HTR-8/SVneo (cell line): Measurements from ENCODE around the gene DAPK1.

Source experiments
- DNase-seq: peaks from one replicate; pipeline ENCODE4 v3.0.0; 2011; ENCODE audit warnings: low spot score, mixed read lengths; ENCODE audit not compliant: insufficient read length
- FAIRE-seq: peaks from 2 replicates; lab custom pipeline; 2011; peaks lifted over from hg19 to GRCh38; lab: Jason Lieb, UNC

Gene DAPK1

DNA sequence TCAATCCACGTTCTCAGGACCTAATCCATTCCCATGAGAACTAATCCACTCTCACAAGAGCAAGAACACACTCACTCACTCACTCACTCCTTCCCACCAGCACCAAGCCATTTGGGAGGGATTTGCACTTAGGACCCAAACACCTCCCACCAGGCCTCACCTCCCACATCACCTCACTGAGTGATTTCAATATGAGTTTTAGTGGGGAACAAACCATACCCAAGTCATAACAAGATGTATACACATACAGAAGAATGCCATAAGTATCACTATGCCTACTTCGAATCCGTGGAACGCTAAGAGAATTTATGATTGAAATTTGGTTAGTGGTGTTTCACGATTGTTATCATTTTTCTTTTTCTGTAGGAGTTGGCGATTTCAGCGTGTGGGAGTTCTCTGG is 199.0 kb downstream of the DAPK1 start:
- FAIRE-seq (no peak), DNase-seq (no peak)

DNA sequence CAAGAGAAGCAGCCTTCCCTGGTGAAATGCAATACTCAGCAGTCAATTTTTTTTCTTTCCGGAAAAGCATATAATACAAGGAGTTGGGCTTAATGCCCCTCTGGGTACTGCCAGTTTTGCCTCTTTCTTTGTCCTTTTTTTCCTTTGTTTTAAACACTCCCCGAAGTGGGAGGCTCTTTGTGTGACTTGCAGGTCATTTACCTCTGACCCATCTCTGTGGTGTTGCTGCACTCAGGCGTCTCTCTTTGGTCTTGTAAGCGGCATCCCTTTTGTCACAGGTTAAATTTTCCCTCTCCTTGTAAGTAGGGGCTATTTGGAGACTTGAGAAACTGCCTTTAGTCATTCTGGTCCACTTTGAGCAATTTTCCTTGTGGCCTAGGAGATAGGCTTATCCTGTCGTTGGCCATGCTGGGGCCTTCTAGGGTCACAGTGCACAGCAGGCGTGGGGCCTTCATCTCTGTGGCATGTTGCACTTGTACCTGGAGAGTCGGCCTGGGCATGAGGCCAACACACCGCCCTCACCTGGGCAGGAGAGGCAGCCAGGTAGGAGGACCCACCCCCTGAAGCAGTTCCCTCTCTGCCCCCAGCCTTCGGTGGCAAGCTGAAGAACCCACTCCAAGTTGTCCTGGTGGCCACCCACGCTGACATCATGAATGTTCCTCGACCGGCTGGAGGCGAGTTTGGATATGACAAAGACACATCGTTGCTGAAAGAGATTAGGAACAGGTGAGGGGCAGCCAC is 200.6 kb downstream of the DAPK1 start:
- FAIRE-seq (no peak), DNase-seq (no peak)

DNA sequence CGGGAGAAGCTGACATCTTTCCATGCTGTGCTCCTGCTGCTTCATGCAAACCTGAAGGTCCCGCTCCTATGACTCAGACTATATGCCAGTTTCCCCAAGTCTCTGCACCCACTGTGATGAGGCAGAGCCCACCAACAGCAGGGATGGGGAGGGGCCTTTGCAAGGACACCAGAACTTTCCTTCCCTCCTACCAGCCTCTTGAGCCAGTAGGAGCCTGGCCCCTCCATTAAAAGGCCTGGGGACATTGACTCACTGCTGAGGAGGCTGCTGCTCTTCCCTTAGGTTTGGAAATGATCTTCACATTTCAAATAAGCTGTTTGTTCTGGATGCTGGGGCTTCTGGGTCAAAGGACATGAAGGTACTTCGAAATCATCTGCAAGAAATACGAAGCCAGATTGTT is 202.2 kb downstream of the DAPK1 start:
- FAIRE-seq = no peak
- DNase-seq = no peak

DNA sequence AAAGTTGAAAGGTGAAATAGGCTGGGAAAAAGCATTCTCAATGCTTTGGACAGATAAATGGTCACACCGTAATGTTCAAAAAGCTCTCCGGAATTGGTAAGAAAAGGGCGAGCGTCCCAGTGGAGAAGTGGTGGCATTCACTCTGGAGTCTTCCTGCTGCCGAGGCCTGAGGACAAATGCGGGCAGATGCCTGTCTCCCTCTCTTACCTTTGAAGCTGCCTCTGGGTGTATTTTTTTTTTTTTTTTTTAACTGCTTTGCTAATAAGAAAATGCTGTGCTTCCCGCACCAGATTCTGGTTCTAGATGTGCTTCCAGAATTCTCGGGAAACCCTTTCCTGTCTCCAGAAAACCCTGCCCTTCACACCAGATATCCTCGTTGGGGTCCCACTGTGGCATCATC is 203.8 kb downstream of the DAPK1 start:
- FAIRE-seq (no peak), DNase-seq (no peak)

DNA sequence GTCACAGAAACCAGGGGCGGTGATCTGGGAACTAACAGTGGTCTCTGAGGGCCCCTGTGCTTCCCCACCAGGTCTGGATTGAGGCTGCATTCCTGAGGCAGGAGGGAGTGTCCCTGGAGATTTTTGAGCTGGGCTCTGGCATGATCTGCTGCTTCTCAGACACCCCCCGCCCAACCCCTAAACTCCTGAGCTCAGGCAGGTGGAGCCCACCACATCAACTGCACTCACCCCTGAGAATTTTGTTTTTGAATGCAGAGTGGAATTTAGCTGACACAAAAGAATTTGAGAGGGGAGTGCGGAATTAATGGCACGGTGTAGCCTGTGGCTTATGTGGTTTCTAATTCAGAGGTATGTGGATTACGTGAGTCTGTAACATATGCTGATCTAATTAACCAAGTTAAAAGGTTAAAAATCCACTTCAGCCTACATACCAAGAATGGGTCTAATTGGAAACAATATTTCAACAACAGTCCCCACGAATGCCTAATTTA is 204.3 kb downstream of the DAPK1 start:
- DNase-seq = no peak
- no peak for FAIRE-seq

DNA sequence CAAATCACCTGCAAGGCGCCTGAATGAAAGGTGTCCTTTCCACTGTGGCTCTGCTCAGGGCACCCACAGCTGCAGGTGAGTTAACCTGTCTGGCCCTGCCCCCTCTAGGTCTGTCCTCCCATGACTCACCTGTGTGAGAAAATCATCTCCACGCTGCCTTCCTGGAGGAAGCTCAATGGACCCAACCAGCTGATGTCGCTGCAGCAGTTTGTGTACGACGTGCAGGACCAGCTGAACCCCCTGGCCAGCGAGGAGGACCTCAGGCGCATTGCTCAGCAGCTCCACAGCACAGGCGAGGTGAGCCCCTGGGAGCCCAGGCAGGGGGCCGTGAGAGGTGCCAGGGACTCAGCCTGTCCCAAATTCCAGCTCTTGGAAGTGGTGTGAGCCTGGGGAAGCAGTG is 205.3 kb downstream of the DAPK1 start:
- no peak for FAIRE-seq
- DNase-seq = no peak

DNA sequence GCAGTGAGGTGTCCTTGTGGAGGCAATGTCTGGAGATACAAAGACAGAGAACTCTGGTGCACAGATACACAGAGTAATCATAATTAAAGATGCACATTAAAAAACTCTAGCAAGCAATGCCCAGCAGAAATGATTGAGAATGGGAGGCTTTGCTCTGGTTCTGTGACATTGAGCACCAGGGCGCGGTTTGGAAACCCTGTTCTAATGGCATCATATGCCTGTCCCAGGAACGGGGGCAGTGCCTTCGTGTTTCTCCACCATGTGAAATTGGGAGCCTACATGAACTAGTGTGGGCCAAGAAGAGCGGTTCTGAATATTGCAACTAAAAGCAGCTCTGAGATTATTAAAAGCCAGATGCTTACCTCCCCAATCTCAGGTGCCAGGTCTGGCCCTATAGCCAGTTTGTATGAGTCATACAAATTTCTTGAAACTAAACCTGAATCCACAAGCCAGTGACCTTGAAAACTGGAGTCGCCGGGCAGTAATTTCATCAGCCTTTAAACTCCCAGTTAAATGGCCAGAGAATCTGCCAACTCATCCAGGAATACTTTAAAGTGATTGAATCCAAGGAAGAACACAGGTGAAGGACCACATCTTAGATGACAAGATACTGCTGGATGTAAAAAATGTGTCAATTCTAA is 206.1 kb downstream of the DAPK1 start:
- FAIRE-seq = no peak
- no peak for DNase-seq

DNA sequence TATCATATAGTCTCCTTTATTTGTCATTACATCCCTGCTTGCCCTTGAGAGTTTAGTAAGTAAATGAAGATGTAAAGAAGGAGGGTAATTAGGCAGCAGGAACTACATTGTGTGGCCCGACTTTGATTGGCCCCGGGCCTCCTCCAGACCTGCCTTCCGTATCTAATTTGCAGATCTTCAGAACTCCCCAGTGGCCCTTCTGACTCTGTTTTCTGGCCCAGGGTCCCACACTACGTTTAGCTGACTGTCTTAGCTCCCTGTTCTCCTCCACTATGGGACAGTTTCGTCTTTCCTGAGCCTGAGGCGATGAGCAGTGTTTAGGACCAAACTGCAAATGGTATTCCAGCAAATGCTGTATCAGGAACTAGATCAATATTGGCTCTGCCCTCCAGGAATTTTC is 206.7 kb downstream of the DAPK1 start:
- DNase-seq = no peak
- no peak for FAIRE-seq

DNA sequence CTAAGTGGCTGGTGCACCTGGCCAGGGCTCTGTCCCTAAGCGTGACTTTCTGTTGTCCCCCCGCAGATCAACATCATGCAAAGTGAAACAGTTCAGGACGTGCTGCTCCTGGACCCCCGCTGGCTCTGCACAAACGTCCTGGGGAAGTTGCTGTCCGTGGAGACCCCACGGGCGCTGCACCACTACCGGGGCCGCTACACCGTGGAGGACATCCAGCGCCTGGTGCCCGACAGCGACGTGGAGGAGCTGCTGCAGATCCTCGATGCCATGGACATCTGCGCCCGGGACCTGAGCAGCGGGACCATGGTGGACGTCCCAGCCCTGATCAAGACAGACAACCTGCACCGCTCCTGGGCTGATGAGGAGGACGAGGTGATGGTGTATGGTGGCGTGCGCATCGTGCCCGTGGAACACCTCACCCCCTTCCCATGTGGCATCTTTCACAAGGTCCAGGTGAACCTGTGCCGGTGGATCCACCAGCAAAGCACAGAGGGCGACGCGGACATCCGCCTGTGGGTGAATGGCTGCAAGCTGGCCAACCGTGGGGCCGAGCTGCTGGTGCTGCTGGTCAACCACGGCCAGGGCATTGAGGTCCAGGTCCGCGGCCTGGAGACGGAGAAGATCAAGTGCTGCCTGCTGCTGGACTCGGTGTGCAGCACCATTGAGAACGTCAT is 208.5 kb downstream of the DAPK1 start:
- no peak for DNase-seq
- FAIRE-seq = no peak

DNA sequence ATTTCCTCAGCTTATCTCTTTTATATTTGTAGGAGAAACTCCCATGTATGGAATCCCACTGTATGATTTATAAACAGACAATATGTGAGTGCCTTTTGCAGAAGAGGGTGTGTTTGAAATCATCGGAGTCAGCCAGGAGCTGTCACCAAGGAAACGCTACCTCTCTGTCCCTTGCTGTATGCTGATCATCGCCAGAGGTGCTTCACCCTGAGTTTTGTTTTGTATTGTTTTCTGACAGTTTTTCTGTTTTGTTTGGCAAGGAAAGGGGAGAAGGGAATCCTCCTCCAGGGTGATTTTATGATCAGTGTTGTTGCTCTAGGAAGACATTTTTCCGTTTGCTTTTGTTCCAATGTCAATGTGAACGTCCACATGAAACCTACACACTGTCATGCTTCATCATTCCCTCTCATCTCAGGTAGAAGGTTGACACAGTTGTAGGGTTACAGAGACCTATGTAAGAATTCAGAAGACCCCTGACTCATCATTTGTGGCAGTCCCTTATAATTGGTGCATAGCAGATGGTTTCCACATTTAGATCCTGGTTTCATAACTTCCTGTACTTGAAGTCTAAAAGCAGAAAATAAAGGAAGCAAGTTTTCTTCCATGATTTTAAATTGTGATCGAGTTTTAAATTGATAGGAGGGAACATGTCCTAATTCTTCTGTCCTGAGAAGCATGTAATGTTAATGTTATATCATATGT is 210.3 kb downstream of the DAPK1 start:
- no peak for DNase-seq
- FAIRE-seq = no peak

DNA sequence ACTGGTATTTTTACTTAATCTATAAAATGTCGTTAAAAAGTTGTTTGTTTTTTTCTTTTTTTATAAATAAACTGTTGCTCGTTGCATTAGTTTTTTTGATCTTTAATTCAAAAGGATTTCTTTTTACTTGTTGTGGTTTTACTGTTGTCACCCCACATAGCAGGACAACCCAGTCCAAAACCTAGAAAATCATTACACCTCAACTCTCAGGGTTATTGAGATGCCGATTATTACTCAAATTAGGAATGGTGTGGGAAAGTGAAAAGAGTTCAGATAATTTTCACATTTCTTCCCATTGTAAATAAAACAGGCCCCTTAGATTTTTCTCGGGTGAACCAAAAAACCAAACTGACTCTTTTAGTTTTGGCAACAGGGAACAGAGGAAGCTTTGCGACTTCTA is 210.9 kb downstream of the DAPK1 start:
- DNase-seq (no peak), FAIRE-seq (no peak)

DNA sequence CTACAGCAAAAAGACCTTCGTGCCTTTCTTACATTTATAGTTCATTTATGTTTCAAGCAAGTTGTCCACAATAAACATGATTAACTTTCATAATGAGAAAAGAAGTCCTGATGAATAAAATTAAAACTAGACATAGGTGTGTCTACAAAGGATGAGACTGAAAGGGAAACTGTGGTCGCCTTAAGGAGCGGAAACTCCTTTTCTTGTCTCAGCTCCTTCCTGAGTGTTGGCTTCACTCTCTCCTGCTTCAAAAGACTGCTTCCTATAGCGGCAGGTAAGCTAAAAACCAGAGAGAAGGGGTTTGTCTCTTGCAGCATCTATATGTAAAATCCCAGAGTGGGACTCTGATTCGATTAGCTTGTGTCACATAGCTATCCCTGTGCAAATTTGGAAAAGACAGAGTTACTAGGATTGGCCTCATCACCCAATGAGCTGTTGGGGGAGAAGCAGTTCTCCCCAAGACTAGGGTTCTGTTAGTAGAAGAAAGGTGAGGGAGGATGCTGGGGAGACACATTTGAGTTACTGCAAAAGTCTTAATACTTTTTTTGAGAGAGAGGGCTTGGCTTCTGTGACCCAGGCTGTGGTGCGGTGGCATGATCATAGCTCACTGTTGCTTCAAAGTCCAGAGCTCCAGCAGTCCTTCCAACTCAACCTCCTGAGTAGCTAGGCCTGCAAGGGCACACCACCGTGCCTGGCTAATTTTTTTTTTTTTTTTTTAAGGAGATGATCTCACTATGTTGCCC is 211.5 kb downstream of the DAPK1 start:
- DNase-seq (no peak), FAIRE-seq (no peak)

DNA sequence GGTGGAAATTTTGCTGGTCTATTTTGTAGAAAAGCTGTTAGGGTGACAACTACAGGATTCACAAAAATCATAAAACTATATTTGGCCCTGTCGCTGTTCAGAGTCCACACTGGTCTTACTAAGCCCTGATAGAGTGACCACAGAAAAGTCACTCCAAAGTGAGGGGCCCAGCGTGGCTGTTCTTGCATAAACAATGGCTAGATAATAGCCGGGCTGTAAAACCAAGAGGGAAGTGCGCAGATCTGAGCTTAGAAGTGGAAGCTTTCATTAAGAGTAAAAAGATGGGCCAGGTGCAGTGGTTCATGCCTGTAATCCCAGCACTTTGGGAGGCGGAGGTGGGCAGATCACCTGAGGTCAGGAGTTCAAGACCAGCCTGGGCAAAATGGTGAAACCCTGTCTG is 212.8 kb downstream of the DAPK1 start:
- FAIRE-seq (no peak), DNase-seq (no peak)

DNA sequence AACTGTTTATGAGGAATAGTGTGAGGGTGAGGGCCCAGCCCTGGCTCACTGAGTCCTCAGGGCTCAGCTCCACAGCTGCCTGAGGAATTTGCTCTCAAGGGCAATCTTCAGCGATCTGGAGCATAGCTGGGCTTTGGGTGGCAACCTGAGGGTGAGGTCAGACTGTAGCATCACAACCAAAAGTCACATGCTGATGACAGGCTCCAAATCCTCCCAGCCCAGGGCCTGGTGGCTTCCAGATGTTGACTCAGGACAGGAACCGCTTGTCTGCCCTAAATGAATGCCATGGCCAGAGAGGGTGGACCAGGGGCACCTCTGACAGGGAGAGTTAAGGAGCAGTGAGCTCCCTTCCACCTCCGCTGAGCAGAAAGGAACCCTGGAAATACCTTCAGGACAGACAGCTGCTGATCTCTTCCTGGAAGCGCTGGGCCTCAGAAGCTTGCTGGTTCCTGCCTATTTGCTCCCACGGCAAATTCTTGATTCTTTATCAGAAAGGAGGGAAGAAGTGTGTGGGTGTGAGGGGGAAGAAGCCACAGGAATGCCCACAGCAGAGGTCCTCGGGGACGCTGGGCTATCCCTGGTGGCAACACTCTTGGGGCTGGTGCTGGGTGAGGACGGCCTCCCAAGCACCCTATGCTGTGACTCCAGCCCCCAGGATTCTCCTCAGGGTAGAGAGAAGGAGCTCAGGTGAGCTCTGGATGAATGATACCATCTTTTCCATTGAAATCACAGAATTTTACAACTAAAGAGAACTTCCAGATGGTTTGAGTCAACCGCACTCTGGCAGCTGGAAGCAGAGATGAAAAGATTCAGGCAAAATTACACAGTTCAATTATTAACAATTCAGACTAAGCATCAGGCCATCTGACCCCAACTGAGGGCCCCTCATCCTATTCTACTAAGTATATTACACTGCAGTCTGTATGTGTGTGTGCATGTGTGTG is 214.5 kb downstream of the DAPK1 start:
- DNase-seq = no peak
- FAIRE-seq = no peak

DNA sequence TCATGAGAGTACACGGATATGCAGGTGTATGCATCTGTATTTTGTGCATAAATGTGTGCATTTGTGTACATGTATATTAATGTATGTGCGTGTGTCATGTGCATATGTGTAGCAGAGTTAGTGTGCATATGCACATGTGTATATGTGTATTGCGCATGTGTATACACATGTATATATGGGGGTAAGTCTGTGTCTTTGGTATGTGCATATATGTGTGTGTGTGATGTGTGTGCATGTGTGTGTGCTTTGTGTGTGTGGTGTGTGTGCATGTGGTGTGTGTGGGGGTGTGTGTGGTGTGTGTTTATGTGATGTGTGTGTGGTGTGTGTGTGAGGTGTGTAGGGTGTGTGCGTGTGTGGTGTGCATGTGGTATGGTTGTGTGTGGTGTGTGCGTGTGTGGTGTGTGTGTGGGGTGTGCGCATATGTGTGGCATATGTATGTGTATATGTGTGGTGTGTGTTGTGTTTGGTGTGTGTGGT is 215.2 kb downstream of the DAPK1 start:
- no peak for DNase-seq
- no peak for FAIRE-seq

DNA sequence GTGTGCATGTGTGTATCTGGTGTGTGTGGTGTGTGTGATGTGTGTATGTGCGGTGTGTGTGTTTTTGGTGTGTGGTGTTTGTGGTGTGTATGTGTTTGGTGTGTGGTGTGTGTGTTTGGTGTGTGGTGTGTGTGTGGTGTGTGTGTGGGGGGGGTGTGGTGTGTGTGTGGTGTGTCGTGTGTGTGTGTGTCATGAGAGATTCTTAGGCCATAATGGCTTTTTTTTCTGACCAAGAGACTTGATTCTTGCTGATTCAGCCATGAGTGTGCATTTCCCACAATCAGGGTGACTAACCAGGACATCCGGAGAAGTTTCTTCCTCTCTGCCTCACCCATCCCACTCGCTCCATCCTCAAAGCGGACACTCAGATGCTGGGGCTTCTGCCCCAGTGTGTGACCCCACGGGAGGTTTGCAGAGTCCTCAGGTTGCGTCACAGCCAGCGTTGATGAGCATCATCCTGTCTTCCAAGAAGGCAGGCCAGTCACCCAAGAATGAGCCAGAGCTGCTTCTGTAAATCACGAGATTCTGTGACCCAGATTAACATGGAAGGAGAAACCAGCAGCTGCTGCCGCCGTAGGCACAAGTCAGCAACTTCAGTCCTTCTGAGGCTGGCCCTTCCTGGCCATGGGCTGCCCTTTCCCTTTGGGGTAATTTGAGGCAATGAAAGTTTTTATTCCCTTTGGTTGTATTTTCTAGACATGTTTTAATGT is 215.8 kb downstream of the DAPK1 start:
- FAIRE-seq (peak; percentile 95), DNase-seq (peak; percentile 62)

DNA sequence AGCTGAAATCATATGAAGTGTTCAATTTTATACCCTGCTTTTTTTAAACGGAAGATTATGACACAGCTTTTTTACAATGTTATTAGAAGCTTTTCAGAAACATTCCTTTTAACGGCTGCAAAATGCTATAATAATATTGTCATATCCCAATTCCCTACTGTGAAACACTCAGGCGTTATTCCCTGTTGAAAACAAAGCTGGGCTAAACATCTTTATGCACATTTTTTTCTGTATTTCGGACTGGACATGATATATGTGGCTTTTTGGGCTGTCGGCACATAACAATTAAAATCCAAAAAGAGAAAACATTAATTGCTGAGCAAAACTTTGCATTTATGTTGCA is 216.3 kb downstream of the DAPK1 start:
- FAIRE-seq = no peak
- no peak for DNase-seq

DNA sequence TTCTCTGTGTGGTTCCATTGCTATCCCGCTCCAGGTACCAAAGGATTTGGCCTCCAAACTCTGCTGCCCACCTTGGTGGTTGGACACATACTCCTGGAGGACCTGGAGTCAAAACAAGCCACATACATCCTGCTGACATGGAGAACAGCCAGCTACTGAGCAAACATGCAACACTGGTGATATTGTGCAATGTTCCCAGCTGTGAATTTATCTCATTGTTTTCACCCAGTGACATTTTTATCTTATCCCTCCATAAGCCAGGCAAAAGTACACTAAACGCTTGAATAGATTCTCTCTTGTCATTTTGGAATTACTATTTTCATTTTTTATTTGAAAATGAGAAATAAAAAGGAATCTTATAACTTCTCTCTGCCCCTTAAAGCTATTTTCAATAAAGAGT is 217.2 kb downstream of the DAPK1 start:
- FAIRE-seq (no peak), DNase-seq (no peak)
